Panc1 (cell line): ENCODE data around the gene NFATC4. TPM values are rescaled to one million over a fixed set of nuclear protein-coding genes. Genes with fewer than 3 reads are reported as not detected.

ENCODE experiments used
- ATAC-seq: fragments of 200-7000 bp; cut with Tn5 transposase; 2 replicates; pipeline ENCODE4 v1.9.1; 2020; ENCODE audit warnings: mild to moderate bottlenecking, moderate library complexity
- BruUV-seq: library from RNA; stranded (reverse); fragments of 400-500 nt; replicated peaks from 2 replicates; lab custom pipeline; 2021; lab: Mats Ljungman, UMichigan
- CTCF ChIA-PET: fragments of 300-600 bp; sonication (Branson Sonifier 250); formaldehyde crosslinking; loops from one replicate; lab custom pipeline; 2022; ENCODE audit warnings: antibody characterized with exemption; lab: Charles Lee
- POLR2A ChIA-PET: fragments of 300-600 bp; sonication (Branson Sonifier 250); formaldehyde crosslinking; loops from one replicate; lab custom pipeline; 2022; ENCODE audit warnings: antibody characterized with exemption; lab: Charles Lee
- DNase-seq: peaks from one replicate; pipeline ENCODE4 v3.0.0-alpha.2; 2010; ENCODE audit warnings: low read depth, low spot score
- H3K27ac ChIP-seq: 2 replicates; pipeline ENCODE4 v1.5.1; 2011; ENCODE audit warnings: mild to moderate bottlenecking, low read length, inconsistent platforms
- H3K27me3 ChIP-seq: fragments of 200-500 bp; sonication (Bioruptor generic); 2 replicates; pipeline ENCODE4 v1.6.0; 2014; ENCODE audit warnings: low read length, inconsistent platforms; ENCODE audit not compliant: control insufficient read depth, insufficient read depth
- H3K36me3 ChIP-seq: fragments of 200-500 bp; sonication (Bioruptor generic); 2 replicates; pipeline ENCODE4 v1.5.1; 2014; ENCODE audit warnings: inconsistent platforms, mild to moderate bottlenecking, low read length, moderate library complexity; ENCODE audit not compliant: control insufficient read depth, insufficient read depth
- H3K4me1 ChIP-seq: 2 replicates; pipeline ENCODE4 v1.5.1; 2011; ENCODE audit warnings: inconsistent platforms, mild to moderate bottlenecking, low read length, moderate library complexity; ENCODE audit not compliant: control insufficient read depth, insufficient read depth
- H3K4me3 ChIP-seq, 2 experiments: 2 replicates each; pipeline ENCODE4 v1.5.1; 2011 to 2012; ENCODE audit warnings: low read depth in 2 of 2, low read length in 2 of 2, mild to moderate bottlenecking in 2 of 2, inconsistent platforms in 1 of 2, moderate library complexity in 1 of 2
- H3K9me3 ChIP-seq: fragments of 200-500 bp; sonication (Bioruptor generic); 2 replicates; pipeline ENCODE4 v1.5.1; 2014; ENCODE audit warnings: low read depth, mild to moderate bottlenecking, inconsistent platforms, low read length, moderate library complexity; ENCODE audit not compliant: control insufficient read depth, insufficient read depth
- POLR2AphosphoS5 ChIP-seq: IDR thresholded peaks from 2 replicates; pipeline ENCODE4 v1.6.1; 2012; ENCODE audit warnings: mild to moderate bottlenecking, low read depth, low read length, moderate library complexity
- SIN3A ChIP-seq: IDR thresholded peaks from 2 replicates; pipeline ENCODE4 v1.6.1; 2012; ENCODE audit warnings: low read depth, mild to moderate bottlenecking, low read length, moderate library complexity, borderline replicate concordance; ENCODE audit not compliant: insufficient read depth
- TCF7L2 ChIP-seq: IDR thresholded peaks from 2 replicates; pipeline ENCODE4 v1.6.1; 2011; ENCODE audit warnings: mild to moderate bottlenecking, low read depth, low read length, inconsistent platforms
- in situ Hi-C: cut with HindIII; loops from 2 replicates; pipeline ENCODE4 v1.10.0; 2016; ENCODE audit warnings: low sequenced_read_pairs, low pct_unique_long_range_greater_than_20kb
- intact Hi-C: fragments of 100-400 bp; cut with micrococcal nuclease; formaldehyde crosslinking; loops from one replicate; pipeline ENCODE4 v1.10.0; 2022; ENCODE audit not compliant: unreplicated experiment
- total RNA-seq: library from RNA; stranded (reverse); gene quantifications from one replicate; pipeline ENCODE4 v1.2.1, GENCODE V29; 2021; ENCODE audit not compliant: unreplicated experiment
- TF ChIP-seq, protein P1 (sequence below): fragments of 450-650 bp; IDR thresholded peaks from 2 replicates; pipeline ENCODE4 v1.5.1; 2017; ENCODE audit warnings: mild to moderate bottlenecking
- TF ChIP-seq, protein P2 (sequence below), 2 experiments: IDR thresholded peaks; 2 replicates each; pipeline ENCODE4 v1.6.1; 2011 to 2012; ENCODE audit warnings: low read depth in 2 of 2, control low read depth in 1 of 2, low read length in 1 of 2, mild to moderate bottlenecking in 1 of 2, moderate library complexity in 1 of 2; ENCODE audit not compliant: insufficient read depth in 1 of 2

The NFATC4 gene
- total RNA-seq, 1 experiment from 2014 or later: 0.36 TPM

DNA sequence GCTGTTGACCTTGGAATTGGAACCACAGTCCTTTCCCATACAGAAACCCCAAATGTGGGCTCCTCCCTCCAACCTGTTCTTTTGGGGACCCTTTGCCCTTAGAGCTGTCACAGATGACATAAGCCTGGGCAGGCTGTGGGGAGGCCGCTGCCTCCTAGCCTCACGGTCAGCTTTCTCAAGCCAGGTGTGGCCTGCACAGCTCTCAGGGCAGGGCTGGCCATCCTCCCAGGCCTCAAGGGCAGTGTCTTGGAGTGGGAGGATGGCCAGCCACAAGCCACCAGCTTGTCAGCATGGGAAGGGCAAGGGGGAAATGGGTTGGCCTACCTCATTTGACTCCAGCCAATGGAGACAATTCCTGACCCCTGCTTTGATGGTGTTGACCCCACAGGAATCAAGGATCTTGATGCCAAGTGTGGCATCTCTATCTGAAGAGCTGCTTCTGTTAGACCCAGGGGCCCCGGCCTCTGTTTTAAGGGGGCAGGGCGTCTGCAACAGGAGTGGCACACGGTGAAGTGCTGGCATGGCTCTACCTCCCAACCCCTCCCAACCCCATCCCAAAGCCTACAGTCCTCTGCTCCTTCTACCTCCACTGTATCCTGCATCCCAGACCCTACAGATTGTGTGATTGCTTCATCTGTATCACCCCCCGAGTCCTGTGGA, 50.0 kb downstream of the NFATC4 start:
- BruUV-seq: no TSS peak
- no peaks in the 10 kb centered on the region for H3K4me1 ChIP-seq
- H3K36me3 ChIP-seq: no peaks in the 10 kb centered on the region
- ATAC-seq (no peak), DNase-seq (no peak)
- H3K4me3 ChIP-seq: no peak overlapping the region
- POLR2A ChIA-PET: no interaction called here
- H3K27me3 ChIP-seq: no peaks in the 10 kb centered on the region
- intact Hi-C loops: no loop called here
- CTCF ChIA-PET: no interaction called here
- TF ChIP-seq, protein P1, sequence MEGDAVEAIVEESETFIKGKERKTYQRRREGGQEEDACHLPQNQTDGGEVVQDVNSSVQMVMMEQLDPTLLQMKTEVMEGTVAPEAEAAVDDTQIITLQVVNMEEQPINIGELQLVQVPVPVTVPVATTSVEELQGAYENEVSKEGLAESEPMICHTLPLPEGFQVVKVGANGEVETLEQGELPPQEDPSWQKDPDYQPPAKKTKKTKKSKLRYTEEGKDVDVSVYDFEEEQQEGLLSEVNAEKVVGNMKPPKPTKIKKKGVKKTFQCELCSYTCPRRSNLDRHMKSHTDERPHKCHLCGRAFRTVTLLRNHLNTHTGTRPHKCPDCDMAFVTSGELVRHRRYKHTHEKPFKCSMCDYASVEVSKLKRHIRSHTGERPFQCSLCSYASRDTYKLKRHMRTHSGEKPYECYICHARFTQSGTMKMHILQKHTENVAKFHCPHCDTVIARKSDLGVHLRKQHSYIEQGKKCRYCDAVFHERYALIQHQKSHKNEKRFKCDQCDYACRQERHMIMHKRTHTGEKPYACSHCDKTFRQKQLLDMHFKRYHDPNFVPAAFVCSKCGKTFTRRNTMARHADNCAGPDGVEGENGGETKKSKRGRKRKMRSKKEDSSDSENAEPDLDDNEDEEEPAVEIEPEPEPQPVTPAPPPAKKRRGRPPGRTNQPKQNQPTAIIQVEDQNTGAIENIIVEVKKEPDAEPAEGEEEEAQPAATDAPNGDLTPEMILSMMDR: no peak
- TF ChIP-seq, protein P2, sequence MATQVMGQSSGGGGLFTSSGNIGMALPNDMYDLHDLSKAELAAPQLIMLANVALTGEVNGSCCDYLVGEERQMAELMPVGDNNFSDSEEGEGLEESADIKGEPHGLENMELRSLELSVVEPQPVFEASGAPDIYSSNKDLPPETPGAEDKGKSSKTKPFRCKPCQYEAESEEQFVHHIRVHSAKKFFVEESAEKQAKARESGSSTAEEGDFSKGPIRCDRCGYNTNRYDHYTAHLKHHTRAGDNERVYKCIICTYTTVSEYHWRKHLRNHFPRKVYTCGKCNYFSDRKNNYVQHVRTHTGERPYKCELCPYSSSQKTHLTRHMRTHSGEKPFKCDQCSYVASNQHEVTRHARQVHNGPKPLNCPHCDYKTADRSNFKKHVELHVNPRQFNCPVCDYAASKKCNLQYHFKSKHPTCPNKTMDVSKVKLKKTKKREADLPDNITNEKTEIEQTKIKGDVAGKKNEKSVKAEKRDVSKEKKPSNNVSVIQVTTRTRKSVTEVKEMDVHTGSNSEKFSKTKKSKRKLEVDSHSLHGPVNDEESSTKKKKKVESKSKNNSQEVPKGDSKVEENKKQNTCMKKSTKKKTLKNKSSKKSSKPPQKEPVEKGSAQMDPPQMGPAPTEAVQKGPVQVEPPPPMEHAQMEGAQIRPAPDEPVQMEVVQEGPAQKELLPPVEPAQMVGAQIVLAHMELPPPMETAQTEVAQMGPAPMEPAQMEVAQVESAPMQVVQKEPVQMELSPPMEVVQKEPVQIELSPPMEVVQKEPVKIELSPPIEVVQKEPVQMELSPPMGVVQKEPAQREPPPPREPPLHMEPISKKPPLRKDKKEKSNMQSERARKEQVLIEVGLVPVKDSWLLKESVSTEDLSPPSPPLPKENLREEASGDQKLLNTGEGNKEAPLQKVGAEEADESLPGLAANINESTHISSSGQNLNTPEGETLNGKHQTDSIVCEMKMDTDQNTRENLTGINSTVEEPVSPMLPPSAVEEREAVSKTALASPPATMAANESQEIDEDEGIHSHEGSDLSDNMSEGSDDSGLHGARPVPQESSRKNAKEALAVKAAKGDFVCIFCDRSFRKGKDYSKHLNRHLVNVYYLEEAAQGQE (IDR thresholded peaks at IDR 0.05; ENCODE audit: insufficient read depth in 1 of 2, low read depth in 2 of 2, low read length in 1 of 2): no peak
- TF ChIP-seq POLR2AphosphoS5 (no peak), TCF7L2 (no peak), SIN3A (no peak)
- in situ Hi-C loops: no loop called here
- H3K9me3 ChIP-seq: no peaks in the 10 kb centered on the region
- H3K27ac ChIP-seq: no peak overlapping the region

DNA sequence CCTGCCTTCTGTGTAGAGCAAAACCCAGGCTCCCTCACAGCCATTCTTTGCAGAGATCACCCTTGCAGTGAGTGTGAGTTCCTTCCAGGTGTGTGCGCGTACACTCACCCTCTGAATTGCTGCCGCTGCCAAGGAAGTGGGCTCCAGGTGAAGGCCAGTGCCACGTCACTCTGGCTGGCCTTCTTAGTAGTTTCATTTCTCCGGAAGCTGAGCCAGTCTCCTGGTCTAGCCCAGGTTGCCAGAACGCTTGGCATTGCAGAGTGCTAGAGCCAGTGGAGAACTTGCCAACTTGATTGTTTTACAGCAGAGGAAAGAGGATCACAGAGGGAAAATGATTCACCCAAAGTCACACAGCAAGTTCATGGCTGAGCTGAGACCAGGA, 50.5 kb downstream of the NFATC4 start:
- Histone ChIP-seq H3K4me3 (no peak overlapping the region), H3K4me1 (no peaks in the 10 kb centered on the region), H3K9me3 (no peaks in the 10 kb centered on the region), H3K36me3 (no peaks in the 10 kb centered on the region), H3K27ac (no peak overlapping the region), H3K27me3 (no peaks in the 10 kb centered on the region)
- DNase-seq: no peak
- BruUV-seq: no TSS peak
- TF ChIP-seq TCF7L2 (no peak), SIN3A (no peak), POLR2AphosphoS5 (no peak)
- TF ChIP-seq, protein P1: no peak
- TF ChIP-seq, protein P2 (IDR thresholded peaks at IDR 0.05; ENCODE audit: insufficient read depth in 1 of 2, low read depth in 2 of 2, low read length in 1 of 2): no peak
- intact Hi-C loops (no loop called here), in situ Hi-C loops (no loop called here)
- POLR2A ChIA-PET: no interaction called here
- ATAC-seq: no peak
- CTCF ChIA-PET: no interaction called here
